ENCODE data around the gene ZNF20.

Gene ZNF20

DNA sequence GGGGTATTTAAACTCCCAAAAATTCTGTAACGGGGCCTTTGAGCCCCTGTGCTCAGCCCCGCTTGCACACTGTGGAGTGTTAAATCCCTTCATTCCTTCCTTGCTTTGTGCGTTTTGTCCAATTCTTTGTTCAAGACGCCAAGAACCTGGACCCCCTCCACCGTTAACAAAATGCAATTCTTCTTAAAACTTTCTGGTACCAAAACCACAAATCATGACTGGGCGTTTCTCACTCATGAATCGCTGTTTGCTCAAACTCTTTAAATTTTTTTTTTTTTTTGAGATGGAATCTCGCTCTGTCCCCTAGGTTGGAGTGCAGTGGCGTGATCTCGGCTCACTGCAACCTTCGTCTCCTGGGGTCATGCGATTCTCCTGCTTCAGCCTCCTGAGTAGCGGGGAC is 881 bp downstream of the ZNF20 start:
- no peak for TF ChIP-seq CTCF (IDR thresholded peaks at IDR 0.05; ENCODE audit: low read depth, low read length)
- DNase-seq (ENCODE audit: extremely low read depth, low read depth) = no peak

DNA sequence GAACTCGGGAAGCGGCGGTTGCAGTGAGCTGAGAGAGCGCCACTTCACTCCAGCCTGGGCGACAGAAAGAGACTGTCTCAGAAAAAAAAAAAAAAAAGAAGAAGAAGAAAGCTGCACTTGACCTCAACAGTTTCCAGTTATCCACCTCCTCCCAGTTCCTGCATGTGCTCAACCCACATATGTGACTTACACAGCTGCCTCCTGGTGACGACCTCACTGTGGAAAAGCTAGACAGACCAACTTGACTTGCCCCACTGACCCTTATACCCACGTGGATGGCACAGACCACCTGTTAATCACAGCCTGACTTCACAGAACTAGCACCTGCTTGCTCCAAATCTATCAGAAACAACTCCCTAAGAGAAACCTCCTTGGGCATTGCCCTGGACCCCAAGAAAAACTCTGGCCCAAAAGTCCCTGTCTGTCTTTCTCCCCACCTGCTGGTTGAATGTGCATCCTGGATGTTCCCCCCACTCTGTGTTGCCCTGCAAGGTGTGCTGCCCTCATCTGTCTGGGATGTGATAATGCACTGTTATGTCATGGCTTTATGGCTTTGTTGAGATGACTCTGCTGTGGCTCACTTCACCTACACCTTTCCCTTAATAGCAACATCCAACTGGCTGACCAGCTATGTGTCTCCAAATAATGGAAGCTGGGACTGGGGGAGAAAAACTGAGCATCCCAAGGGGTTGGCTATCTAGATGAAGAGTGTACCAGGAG is 2.8 kb downstream of the ZNF20 start:
- no peak for DNase-seq (ENCODE audit: extremely low read depth, low read depth)
- no peak; the same call in 1 of the 2 replicates for TF ChIP-seq CTCF (IDR thresholded peaks at IDR 0.05; ENCODE audit: low read depth, low read length)

DNA sequence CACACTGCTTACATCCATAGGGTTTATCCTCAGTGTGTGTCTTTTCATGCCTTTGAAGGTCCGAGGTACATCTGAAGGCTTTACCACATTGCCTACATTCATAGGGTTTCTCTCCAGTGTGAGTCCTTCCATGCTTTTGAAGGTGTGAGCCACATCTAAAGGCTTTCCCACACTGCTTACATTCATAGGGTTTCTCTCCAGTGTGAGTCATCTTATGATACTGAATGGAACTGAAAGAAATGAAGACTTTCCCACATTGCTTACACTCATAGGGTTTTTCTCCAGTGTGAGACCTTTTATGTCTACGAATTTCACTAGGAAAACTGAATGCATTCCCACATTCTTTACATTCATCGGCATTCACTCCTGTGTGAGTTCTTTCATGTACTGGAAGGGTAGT is 7.1 kb downstream of the ZNF20 start:
- no peak for DNase-seq (ENCODE audit: extremely low read depth, low read depth)
- TF ChIP-seq CTCF (IDR thresholded peaks at IDR 0.05; ENCODE audit: low read depth, low read length) = no peak

DNA sequence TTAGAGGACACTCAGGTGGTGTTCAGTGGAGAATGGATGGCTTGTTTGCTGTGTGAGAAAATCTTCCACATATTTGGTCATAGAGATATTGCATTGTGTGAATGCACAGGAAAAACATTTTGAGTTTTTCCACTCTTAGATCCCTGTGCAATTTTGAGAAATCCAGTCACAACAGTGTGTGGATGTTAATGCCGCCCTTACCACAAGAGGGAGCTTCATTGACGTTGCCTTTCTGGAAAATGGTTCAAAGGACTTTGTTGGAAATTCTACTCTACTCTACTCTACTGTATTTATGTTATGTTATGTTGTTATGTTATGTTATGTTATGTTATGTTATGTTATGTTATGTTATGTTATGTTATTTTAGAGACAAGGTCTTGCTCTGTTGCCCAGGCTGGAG is 13.4 kb downstream of the ZNF20 start:
- peak; percentile 23 for TF ChIP-seq CTCF (IDR thresholded peaks at IDR 0.05; ENCODE audit: low read depth, low read length)
- DNase-seq (ENCODE audit: extremely low read depth, low read depth) = no peak

GRCh38 chr19:12117201-12117970 is 22.8 kb downstream of the ZNF20 start:
- TF ChIP-seq CTCF (IDR thresholded peaks at IDR 0.05; ENCODE audit: low read depth, low read length) = no peak

DNA sequence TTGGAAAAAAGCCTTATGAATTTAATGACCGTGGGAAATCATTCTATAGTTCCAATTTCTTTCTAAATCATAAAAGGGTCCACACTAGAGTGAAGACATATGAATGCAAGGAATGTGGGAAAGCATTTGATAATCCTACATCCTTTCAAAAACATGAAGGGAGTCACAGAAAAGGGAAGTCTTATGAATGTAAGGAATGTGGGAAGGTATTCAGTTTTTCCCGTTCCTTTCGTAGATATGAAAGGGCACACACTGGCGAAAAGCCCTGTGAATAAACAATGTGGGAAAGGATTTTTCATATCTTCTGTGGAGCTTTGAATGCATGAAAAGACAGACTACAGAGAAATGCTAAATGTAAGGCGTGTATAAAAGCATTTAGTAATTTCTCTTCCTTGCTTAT is 27.0 kb downstream of the ZNF20 start:
- DNase-seq (ENCODE audit: extremely low read depth, low read depth) = no peak
- TF ChIP-seq CTCF (IDR thresholded peaks at IDR 0.05; ENCODE audit: low read depth, low read length) = no peak

More at GRCh38 chr19:12117201-12117970, 22.8 kb downstream of the ZNF20 start:
- no peak for DNase-seq (ENCODE audit: extremely low read depth, low read depth)

- no peak for DNase-seq (ENCODE audit: extremely low read depth, low read depth)
- TF ChIP-seq CTCF (IDR thresholded peaks at IDR 0.05; ENCODE audit: low read depth, low read length) = no peak
These were observed 27.4 kb downstream of the ZNF20 start for GRCh38 chr19:12112701-12113100.

Data from AG09319 (cell line).